RWPE2 (cell line): ENCODE measurements around the gene HEMK1.
A peak's percentile ranks its signal among the peaks of the same experiment; 100 is the strongest.

ENCODE experiments used
- ATAC-seq: fragments of 200-7000 bp; cut with Tn5 transposase; 3 replicates; pipeline ENCODE4 v1.9.1; 2021; ENCODE audit warnings: low read depth
- DNase-seq: peaks from one replicate; pipeline ENCODE4 v3.0.0-alpha.2; 2020; ENCODE audit warnings: low spot score
- H3K27ac ChIP-seq: fragments of 450-650 bp; 2 replicates; pipeline ENCODE4 v1.5.1; 2017; ENCODE audit warnings: mild to moderate bottlenecking; ENCODE audit not compliant: poor library complexity, severe bottlenecking
- H3K27me3 ChIP-seq: fragments of 250-450 bp; sonication (Bioruptor Pico); 2 replicates; pipeline ENCODE4 v1.5.1; 2021; ENCODE audit warnings: mild to moderate bottlenecking, moderate library complexity; ENCODE audit not compliant: insufficient read depth, poor library complexity, severe bottlenecking
- H3K36me3 ChIP-seq: fragments of 250-450 bp; sonication (Bioruptor Pico); 2 replicates; pipeline ENCODE4 v1.5.1; 2020; ENCODE audit warnings: low read depth, mild to moderate bottlenecking, moderate library complexity
- H3K4me1 ChIP-seq: fragments of 250-450 bp; sonication (Bioruptor Pico); 2 replicates; pipeline ENCODE4 v1.5.1; 2021; ENCODE audit warnings: mild to moderate bottlenecking, moderate library complexity; ENCODE audit not compliant: insufficient read depth, poor library complexity, severe bottlenecking
- H3K4me3 ChIP-seq: fragments of 250-450 bp; sonication (Bioruptor Pico); 2 replicates; pipeline ENCODE4 v1.5.1; 2021; ENCODE audit warnings: mild to moderate bottlenecking, moderate library complexity; ENCODE audit not compliant: severe bottlenecking
- H3K9me3 ChIP-seq: fragments of 250-450 bp; sonication (Bioruptor Pico); 2 replicates; pipeline ENCODE4 v1.5.1; 2021; ENCODE audit warnings: mild to moderate bottlenecking, moderate library complexity; ENCODE audit not compliant: severe bottlenecking
- CTCF ChIP-seq: fragments of 450-650 bp; IDR thresholded peaks from one replicate; pipeline ENCODE4 v1.5.1; 2017; ENCODE audit warnings: mild to moderate bottlenecking, moderate library complexity; ENCODE audit not compliant: poor library complexity, severe bottlenecking

The HEMK1 gene

GRCh38 chr3:50587806-50588758 is 18.8 kb downstream of the HEMK1 start:
- Histone ChIP-seq H3K27me3 (no peaks in the 10 kb centered on the region), H3K4me1 (peaks cover 9% of the 10 kb centered on the region), H3K4me3 (no peak overlapping the region), H3K9me3 (no peaks in the 10 kb centered on the region), H3K27ac (no peak overlapping the region), H3K36me3 (no peaks in the 10 kb centered on the region)
- no peak for DNase-seq
- no peak for ATAC-seq
- TF ChIP-seq CTCF: no peak

GRCh38 chr3:50588759-50589433 is 19.6 kb downstream of the HEMK1 start:
- Histone ChIP-seq H3K4me3 (no peak overlapping the region), H3K36me3 (no peaks in the 10 kb centered on the region), H3K27me3 (no peaks in the 10 kb centered on the region), H3K27ac (no peak overlapping the region), H3K4me1 (peaks cover 9% of the 10 kb centered on the region), H3K9me3 (no peaks in the 10 kb centered on the region)
- DNase-seq (no peak), ATAC-seq (no peak)
- no peak for TF ChIP-seq CTCF

- H3K9me3 ChIP-seq: no peaks in the 10 kb centered on the region
- H3K27me3 ChIP-seq: no peaks in the 10 kb centered on the region
- H3K27ac ChIP-seq: peak overlapping the region; percentile 52
- peaks cover 9% of the 10 kb centered on the region for H3K4me1 ChIP-seq
- H3K4me3 ChIP-seq: no peak overlapping the region
- H3K36me3 ChIP-seq: no peaks in the 10 kb centered on the region
- ATAC-seq: peak; percentile 2; the same call in 1 of the 3 replicates
- no peak for DNase-seq
- TF ChIP-seq CTCF: peak; percentile 41
Observed at GRCh38 chr3:50591196-50591741, 21.9 kb downstream of the HEMK1 start.

- ATAC-seq (no peak), DNase-seq (no peak)
- Histone ChIP-seq H3K36me3 (no peaks in the 10 kb centered on the region), H3K4me3 (no peak overlapping the region), H3K27ac (no peak overlapping the region), H3K9me3 (no peaks in the 10 kb centered on the region), H3K27me3 (no peaks in the 10 kb centered on the region), H3K4me1 (peaks cover 9% of the 10 kb centered on the region)
- no peak for TF ChIP-seq CTCF
Observed at GRCh38 chr3:50592568-50592967, 23.2 kb downstream of the HEMK1 start.
